DLD1 (cell line): ENCODE measurements around the gene SLK.

ENCODE experiments used
- in situ Hi-C: cut with HindIII; loops from 2 replicates; pipeline ENCODE4 v1.10.0; 2017; ENCODE audit warnings: low sequenced_read_pairs

The SLK gene

DNA sequence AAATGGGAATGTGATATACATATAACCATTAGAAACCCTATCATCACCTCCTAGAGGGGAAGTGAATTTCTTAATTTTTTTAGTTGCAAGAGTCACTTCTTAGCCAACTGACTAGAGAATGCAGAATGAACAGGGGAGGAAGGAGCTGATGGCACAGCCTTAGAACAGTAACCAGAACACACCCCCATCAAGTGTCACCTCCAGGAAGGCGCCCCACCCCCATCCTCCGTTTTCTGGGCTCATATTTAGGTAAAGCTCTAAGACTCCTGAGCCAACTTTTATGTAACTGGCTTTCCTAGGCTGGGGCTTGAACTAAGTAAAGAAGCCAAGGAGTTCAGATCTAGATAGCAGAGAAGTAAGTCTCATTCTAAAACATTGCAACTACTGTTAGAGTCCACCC is 64.7 kb downstream of the SLK start:
- in situ Hi-C loops, result no loop called here

DNA sequence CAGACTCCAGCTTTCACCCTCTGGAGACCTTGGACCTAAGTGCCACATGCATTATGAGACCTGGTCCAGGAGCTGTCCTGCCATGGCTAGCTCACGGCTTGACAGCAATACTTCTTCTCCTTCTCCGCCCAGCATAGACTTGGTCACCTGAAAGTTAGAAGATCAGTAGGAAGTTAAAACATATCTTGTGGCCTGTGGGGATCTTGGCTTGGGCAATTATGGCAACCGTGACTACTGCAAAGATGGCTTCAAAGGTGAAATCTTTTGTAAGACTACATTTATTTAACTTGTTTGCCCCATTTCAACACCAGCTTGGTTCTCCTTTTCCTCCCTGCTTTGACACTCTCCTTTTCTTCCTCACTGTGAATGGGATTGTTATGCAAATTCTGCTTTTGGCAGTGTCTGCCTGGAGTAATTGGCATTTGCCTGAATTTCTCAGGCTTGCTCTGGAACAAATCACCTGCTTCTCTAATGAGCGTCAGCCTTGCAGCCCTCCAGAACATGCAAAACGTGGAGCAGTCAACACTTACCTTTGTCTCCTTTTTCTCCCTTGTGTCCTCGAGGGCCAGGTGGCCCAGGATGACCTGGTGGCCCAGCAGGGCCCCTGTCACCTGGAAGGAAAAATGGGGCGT is 65.3 kb downstream of the SLK start:
- in situ Hi-C loops, result no loop called here

DNA sequence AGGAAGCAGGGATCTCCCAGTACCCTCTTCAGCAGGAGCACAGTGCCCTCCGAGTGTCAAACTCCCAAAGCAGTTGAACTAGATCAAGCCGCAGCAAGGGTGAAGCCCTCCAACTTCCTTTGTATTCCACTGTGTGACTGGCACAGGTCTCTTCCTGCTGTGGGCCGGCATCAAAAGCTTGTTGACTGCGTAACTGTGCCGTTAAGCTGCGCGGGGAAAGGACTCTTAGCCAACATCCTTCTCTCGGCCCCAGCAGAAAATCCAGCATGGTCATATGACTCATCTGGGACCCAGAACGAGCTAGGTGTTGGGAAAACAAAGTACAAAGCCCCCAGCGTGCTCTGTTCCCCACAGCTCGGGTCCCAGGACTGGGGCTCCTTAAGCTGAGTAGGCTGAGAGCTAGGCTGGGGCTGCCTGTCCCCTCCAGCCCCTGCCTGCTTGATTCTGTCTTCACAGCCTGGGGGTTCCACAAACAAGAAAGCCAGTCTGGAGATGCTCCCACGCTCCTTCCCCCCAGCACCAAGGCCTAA is 66.5 kb downstream of the SLK start:
- in situ Hi-C loops, result no loop called here

DNA sequence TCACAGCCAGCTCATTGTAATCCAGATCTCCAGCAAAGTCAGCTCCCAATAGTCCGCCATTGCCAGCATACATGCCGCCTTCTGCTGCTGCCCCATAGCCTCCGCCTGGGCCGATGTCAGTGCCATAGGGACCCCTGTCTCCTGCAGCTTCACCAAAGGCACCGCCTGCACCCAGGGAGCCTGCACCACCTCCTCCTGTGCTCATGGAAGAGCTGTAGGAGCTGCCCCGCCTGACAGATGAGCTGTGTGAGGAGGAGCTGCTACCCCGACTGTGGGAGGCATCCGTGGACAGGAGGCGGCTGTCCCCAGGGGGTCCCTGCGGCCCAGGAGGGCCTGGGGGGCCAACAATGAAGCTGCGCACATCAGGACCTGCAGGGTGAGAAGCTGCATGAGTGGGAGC is 67.0 kb downstream of the SLK start:
- in situ Hi-C loops, result no loop called here

DNA sequence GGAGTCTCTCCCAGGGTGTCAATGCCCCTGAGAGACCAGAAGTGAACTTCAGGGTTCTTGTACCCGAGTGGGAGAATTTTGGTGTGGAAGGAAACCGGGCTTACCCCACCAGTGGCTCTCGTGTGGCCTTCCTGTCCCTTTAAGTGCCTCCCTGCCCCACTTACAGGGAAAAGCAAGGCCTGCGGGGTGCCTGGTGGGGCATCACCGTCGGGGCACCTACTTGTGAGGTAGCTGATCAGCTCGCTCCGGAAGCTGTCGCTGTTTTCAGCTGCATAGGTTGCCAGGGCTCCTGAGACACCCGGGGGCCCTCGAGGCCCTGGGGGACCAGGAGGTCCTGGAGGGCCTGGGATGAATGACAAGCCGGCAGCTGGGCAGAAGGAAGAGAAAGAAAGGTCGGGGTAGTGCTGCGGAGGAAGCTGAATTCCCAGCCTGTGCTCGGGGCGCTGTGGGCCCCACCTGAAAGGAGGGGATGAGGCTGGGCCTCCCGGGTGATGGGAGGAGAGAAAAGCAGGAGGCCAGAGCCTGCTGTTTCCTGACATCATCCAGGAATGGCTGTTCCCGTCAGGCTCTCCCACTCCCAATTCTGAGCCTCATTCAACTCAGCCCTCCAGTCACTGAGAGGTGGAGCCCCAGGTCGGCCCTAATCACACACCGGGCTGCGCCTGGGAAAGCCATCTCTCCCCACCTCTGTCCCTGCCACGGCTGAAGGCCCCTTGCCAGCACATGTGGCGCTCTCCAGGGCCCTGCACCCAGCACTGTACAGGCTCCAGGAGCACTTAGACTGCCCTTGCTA is 67.7 kb downstream of the SLK start:
- in situ Hi-C loops, result no loop called here

DNA sequence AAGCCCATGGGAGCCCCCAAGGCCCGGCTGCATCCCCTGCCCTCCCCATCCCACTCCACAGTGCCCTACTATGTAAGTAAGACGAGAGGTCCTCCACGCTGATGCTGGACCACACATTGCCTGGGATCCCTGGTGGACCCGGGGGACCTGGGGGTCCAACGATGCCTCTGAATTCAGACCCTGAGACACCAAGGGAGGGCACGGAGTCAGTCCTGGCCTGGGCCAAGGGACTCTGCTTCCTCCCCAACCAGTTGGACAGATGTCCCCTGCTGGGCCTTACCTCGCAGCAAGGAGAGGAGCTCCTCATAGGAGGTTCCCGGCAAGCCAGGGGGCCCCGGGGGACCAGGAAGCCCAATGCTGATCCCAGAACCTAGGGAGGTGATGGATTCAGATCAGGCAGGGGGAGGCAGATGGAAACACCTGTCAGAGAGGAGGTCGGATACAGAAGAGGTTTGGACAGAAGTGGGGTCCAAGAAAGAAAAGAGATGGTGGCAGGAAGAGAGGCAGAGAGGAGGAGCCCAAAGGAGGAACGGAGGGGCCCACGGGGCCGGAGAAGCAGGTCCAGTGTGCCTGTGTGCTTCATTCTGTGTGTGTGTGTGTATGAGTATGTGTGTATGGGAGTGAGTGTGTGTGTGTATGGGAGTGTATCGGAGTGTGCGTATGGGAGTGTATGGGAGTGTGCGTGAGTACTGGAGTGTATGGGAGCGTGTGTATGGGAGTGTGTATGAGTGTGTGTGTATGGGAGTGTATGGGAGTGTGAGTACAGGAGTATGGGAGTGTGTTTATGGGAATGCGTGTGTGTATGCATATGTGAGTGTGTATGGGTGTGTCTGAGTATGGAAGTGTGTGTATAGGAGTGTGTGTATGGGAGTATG is 68.5 kb downstream of the SLK start:
- in situ Hi-C loops, result no loop called here

DNA sequence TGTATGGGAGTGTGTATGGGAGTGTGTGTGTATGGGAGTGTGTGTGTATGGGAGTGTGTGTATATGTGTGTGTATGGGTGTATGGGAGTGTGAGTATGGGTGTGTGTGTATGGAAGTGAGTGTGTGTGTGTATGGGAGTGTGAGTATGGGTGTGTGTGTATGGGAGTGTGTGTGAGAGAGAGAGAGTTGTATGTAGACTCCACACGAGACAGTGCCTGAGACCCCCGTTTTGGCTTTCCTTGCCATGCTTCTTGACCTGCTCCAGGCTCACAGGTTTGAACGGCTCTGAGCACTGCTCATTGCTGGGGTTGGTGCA is 69.1 kb downstream of the SLK start:
- in situ Hi-C loops, result no loop called here

DNA sequence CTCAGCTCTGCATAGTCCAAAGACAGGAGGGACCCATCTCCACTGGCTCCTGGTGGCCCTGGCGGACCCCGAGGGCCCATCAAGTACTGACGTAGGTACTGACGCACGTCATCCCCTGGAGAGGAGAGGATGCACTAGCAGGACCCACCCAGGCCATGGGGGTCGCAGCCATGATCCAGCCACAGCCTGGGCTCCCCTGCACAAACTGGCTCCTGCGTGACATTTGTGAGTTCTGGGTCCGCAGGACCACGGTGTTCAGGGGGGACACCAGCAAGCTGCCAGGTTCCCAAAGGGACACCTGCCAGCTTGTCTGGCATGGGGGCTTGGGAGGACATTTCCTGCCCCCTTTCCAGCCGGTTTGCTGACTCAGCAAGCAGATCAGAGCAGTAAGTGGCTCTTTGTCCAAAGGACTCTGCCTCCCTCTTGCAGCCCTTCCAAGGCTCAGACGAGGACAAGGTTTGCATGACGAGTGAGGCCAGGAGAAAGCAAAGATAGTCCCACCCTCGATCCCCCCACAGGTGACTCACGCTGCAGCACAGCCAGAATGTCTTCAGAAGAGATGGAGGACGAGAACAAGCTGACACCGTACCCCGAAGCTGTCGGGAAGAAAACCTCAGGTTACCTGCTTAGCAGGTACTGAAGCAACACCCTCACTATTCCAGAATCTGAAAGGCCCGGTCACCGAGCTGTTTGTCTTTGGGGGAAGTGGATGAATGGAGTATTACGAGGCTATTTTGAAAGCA is 69.7 kb downstream of the SLK start:
- in situ Hi-C loops, result no loop called here

DNA sequence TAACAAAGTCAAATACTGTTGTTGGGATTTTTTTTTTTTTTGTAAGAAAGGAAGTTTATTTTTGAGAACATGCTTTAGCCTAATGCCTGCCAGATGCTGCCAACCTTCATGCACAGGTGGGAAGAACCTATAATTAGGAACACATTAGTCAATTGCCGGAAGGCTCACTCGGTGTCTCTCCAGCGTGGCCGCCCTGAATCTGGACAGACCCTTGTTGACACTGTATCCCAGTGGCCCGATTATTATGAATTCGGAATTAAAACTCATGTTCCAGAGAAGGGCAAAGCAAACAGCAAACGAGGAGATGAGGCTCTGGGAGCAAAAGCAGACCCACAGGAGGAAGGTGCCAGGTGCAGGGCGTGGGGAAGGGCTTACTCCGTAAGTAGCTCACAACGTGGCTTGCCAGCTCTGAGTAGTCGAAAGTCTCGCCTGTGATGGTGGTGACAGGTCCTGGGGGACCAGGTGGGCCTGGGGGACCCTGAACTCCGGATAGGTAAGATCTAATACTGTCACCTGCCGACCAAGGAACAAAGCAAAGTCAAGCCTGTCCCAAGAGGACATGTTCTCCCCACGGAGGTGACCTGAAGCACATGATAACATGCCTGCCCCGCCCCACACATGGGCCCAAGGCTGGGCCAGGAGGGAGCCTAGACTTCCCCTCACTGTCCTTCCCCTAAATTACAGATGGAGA is 70.5 kb downstream of the SLK start:
- in situ Hi-C loops, result no loop called here

DNA sequence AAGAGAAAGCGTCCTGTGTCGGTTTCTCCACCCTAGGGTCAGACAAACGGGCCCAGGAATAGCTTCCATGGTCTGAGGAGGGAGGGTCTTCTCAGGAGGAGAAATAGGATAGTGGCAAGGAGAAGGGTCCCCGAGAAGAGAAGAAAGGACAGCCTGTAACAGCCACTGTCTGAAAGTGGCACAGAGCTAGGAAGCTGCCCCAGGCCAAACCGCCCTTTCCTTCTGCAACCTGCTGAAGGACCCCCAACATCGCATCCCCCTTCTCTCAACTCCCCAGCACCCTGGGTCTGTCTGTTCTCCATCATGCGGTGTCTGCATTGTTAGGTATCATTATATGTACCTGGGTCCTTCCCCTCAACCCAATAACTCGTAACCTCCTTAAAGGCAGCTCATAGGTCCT is 71.6 kb downstream of the SLK start:
- in situ Hi-C loops, result no loop called here

DNA sequence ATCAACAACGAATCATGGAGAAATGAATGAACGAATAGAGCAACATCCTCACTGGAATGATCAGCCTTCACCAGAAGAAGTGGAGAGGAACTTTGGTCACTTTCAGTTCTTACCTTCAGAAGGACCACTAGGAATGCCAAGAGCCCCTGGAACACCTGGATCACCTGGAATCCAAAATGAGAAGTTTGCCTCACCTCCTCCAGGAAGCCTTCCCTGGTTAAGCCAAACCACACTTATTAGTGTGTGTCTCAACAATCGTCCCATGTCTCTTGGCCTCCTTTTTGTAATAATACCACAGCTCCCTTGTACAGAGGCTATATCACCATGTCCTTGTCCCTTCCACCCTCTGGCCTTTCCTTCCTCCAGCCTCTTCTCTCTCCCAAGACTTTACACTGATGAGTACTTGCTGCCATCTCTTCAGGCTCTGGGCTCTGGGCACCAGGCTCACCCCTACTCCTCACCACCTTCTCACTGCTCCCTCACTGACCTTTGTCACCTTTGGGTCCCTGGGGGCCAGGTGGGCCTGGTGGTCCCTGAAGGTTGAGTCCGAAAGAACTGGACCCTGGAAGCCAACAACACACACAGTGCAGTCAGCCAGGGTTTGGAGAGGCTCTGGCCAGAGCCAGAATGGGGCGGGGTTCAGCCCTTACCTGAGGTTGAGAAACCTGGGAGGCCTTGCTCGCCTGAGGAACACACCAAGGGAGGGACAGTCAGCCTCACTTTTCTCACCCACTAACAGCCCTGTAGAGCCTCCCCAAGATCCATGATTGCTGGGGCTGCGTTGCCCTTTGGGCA is 72.2 kb downstream of the SLK start:
- in situ Hi-C loops, result no loop called here

DNA sequence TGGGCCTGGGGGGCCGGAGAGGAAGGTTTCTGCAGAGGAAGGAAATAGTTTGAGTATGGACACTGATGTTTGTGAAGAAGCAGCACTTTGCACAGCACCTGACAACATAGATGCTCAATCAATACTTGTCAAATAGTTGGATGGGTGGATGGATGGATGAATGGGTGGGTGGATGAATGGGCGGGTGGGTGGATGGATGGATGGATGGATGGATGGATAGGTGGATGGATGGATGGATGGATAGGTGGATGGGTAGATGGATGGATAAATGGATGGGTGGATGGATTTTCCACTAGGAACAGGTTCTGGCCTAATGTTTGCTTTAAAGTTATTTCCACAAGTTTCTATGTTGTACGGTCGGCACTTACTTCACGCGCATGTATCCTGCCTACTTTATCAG is 73.4 kb downstream of the SLK start:
- in situ Hi-C loops, result no loop called here

DNA sequence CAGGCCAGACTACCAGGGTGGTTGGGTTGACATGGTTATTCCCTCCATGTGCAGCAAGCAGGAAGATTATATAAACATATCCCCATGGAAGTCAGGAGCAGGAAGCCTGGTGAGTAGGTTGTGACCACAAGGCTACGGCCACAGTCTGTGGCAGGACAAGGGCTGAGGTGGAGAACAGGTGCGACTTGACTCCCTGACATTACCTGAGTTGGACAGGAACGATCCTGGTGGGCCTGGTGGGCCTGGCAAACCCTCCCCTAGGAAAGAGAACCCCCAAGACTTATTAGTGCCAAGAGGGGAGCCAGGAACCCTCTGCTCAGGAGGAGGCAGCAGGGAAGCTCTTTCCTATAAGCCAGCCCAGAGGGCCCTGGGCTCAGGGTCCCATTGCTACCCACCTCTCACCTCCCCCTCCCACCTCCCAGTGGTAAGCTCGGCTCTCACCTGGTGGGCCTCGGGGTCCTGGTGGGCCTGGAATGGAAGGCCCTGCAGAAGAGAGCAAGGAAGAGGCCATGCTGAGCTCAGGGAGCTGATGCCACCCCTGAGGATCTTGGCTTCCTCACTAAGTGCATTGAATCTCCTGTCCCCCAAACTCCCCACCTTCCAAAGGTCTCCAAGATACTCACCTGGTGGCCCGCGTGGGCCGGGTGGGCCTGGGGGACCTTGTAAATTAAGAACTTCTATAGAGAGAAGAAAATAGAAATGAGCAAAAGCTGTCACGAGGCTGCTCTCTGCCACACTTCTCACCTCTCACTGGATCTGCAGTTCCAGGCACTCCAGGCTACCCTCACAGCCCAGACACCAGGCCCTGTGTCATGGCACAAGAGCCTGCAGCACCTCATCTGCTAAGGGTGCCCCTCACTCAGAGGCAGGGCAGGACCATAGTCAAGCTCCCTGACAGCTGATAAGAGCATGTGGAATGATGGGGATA is 74.2 kb downstream of the SLK start:
- in situ Hi-C loops, result no loop called here

DNA sequence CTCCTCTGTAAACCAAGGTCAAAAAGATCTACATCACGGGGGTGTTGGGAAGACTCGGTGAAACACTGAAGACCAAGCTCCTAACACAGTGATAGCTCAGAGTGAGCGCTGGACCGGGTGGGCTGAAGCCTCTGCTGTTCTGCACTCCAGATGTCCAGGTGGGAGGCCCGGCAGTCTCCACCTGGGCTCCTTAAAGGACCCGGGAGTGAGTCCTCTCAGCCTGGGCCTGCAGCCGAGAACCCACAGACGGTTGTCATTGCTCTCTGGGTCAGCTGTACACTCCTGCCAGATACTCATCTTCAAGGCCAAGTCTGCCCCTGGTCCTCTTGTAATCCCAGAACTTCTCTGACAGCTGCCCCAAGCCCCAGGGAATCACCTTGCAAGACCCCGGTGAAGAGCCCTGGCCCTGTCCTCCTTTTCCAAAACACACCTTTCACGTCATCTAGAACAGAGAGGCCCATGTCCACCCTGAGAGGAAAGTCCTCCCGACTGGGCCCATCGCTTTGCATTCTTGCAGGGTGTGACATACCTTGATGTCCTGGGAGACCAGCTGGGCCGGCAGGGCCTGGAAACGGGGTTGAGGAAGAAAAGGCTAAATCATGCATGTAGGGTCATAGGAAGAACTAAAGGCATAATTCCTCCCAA is 75.1 kb downstream of the SLK start:
- in situ Hi-C loops, result no loop called here

DNA sequence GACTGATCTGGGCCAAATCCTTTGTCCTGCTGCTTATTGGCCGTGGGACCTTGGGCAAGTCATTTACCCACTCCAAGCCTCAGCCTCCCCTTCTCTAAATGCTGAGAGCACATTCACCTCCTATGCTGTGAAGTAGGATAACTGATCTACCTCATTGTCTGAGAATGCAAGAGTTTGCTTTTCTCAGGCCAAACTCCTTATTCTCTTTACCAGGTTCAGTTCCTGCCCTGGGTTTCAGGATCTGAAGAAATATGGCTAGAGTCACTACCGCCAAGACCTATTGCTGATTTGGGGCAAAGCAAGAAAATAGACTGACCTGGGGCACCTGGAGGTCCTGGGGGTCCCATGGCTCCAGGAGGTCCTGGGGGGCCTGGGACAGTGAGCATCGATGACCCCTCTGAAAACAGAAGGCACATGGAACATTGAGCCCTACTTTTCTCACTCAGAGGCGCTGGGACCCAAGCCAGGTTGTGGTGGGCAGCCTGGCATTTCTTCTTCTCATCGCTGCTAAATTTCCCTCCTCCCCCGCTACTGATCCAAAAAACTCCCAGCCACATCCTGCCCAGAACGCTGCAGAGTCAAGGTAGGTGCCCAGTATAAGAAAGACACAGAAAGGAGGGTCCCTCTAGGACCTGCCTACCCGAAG is 76.4 kb downstream of the SLK start:
- in situ Hi-C loops, result no loop called here

DNA sequence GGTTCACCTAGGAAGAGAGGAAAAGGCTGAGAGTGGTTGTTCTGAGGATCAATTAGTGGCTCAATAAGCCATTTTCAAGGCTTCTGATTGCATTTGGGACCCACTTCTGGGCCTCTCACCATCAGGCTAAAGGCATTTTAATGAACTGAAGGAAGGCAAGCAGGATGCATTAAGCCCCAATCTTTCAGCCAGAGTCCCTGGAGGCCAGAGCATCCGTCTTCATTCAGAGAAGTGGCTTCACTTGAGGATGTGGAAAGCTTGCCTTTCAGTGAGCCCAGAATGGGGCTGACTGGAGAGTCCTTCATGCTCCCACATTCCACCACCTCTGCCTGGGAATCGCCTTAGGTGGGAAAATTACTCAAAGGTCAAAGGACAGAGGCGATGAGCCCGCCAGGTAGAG is 76.9 kb downstream of the SLK start:
- in situ Hi-C loops, result no loop called here
